HG03457 (cell line): ENCODE measurements around the gene NAA60.
"Not testable (repeated sequence)": the region's sequence is repeated elsewhere in the genome, so short reads cannot be mapped to it uniquely, and the experiment has no call there.

Source experiments
- ATAC-seq: cut with Tn5 transposase; IDR thresholded peaks from one replicate; pipeline ENCODE4 v1.9.1; 2021; ENCODE audit warnings: moderate number of reproducible peaks; ENCODE audit not compliant: unreplicated experiment

The NAA60 gene

GRCh38 chr16:3503523-3503922 is 60.0 kb downstream of the NAA60 start:
- no peak for ATAC-seq

DNA sequence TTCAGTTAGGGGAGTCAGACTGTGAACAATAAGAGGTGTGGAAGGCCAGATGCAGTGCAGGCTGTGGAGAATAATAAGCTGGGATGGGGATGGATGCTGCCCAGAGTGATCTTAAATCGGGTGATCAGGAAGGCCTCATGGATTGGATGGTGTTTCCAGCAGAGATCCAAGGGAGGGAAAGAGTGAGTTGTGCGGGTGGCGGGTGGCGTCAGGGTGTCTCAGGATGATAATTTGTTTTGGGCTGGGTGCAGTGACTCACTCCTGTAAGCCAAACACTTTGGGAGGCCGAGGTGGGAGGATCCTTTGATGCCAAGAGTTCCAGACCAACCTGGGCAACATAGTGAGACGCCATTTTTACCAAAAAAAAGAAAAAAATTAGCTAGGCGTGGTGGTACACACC is 65.3 kb downstream of the NAA60 start:
- no peak for ATAC-seq

GRCh38 chr16:3509470-3509928 is 66.0 kb downstream of the NAA60 start:
- ATAC-seq = no peak

GRCh38 chr16:3510416-3510815 is 66.9 kb downstream of the NAA60 start:
- no peak for ATAC-seq

DNA sequence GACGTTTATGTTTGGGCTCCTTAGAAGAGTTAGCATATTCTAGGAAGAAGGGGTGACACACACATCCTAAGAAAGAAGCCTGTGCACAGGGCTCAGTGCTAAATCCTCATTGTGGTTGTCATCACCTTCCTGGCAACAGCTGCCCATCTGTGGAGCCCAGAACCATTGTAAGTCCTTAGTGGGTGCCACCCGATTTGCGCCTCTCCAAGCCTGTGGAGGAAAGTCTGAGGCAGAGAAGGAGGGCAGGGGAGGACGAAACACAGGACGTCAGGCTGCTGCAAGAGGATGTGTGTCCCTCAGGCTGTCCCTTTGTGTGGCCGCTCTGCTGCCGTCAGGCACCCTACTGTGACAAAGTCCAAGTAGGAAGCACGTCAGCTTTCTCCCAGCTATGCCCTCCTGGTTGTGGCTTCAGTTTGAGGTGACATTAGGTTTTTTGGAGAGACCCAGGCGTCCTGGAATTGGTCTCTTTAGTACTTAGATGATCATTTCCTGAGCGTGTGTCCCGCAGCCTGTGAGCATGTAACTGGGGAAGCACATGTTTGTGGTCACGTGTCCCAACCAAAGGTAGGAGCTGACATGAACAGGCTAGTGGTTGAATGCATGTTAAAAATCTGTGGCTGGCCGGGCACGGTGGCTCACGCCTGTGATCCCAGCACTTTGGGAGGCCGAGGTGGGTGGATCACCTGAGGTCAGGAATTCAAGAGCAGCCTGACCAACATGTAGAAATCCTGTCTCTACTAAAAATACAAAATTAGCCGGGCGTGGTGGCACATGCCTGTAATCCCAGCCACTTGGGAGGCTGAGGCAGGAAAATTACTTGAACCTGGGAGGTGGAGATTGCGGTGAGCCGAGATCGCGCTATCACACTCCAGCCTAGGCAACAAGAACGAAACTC is 68.1 kb downstream of the NAA60 start:
- ATAC-seq = no peak

- ATAC-seq = no peak
Measured at GRCh38 chr16:3513892-3514583, 70.6 kb downstream of the NAA60 start.

DNA sequence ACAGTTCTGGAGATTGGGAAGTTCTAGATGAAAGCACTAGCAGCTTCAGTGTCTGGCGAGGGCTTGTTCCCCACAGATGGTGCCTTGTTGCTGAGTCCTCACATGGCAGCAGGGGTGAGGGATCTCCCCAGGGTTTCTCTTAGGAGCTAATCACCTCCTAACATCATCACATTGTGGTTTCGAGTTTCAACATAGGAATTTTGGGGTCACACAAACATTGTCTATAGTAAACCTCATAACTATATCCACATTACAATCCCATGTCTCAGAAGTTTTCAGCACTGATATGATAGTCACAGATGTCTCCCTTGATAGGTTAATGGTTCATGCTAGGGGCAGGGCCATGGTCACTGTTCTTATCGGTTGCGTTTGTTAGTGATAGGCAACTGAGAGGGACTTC is 71.1 kb downstream of the NAA60 start:
- ATAC-seq = no peak

DNA sequence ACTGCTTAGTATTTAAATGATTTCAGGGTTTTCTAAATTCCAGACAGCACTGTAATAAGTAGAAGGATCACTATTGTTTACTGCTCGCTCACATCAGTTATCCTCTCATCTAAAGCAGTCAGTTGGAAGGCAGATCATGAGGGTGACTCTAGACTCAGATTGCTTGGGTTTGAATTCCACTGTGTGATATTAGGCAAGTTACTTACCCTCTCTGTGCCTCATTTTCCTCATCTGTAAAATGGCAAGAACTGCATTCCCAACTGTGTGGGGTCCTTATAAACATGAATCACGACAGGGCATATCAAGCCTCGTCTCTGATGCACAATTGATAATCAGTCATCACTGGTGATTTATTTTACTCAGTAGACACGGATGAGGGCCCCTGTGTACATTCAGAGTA is 72.4 kb downstream of the NAA60 start:
- ATAC-seq = no peak

- no peak for ATAC-seq
Measured at GRCh38 chr16:3518292-3518985, 75.0 kb downstream of the NAA60 start.

GRCh38 chr16:3518986-3519348 is 75.5 kb downstream of the NAA60 start:
- no peak for ATAC-seq

DNA sequence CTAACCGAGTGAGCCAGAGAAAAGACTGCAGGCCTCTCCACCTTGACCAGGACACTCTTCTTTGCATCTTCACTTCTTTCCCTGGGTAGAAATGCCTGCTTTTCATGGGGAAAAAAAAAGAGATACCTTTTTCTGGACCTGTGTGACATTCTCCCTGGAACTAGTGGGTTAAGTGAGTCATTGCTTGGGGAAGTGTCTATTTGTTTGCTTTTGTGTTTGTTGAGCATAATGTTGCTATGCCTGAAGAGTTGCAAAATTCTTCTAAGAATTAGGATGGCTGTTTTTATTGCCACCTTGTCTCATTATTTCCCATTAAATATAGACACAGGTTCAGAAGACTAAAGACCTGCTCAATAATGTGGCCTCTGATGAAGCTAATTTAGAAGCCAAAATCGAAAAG is 76.1 kb downstream of the NAA60 start:
- ATAC-seq = no peak

- no peak for ATAC-seq
Measured at GRCh38 chr16:3520413-3520812, 76.9 kb downstream of the NAA60 start.

DNA sequence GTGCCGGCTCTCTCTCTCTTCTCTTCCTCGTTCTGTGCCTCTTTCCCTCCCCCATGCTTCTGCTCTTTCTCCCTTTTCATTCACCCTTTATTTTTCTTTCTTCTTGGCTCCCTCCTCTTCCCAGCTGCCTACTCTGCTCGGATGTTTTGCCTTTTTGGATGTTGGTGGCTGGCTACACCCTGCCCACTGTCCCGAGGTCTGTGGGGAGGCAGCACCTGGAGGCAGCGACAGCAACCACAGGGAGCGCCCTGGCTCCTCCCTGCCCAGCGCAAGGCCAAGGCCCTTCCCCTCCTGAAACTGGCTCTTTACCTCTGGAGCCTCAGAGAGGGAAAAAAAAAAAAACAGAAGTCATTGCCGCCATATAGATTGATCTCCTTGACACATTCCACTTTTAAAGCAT is 77.4 kb downstream of the NAA60 start:
- no peak for ATAC-seq

DNA sequence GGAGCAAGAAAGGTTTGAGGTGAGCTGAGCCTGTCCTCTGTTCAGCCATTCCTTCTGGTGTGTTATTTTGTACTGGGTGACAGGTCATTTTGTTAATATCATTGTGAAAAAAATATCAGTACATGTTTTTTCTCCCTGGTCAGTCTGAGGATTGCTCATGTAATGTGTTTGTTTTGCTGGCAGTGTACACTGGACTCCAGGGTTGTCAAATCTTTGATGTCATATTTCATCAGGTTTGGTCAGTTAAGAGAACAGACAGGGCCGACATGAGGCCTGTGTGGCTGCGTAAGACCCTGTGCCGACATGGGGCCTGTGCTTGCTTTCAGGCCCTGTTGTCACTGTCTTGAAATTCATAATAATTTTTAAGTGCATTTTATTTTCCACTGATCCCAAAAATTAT is 79.8 kb downstream of the NAA60 start:
- no peak for ATAC-seq

DNA sequence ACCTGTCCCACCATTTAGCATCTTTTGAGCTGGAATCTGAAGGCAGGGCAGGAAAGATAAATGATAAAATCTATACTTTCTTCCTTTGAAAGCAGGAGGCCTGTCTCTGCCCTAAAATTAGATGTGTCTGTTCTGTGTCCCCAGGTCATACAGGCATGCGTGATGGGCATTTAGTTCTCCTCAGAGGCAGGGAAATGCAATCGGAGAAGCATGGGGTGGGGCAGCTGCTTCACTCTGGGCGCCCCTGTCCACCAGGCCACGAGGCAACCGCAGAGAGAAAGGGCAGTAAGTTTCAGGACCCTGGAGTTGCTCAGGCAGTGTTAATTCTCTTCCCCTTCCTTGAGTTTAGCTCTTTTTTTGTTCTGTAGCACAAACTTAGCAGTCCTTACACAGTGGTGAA is 82.5 kb downstream of the NAA60 start:
- no peak for ATAC-seq

GRCh38 chr16:3527216-3527829 is 83.8 kb downstream of the NAA60 start:
- not testable (repeated sequence) for ATAC-seq

DNA sequence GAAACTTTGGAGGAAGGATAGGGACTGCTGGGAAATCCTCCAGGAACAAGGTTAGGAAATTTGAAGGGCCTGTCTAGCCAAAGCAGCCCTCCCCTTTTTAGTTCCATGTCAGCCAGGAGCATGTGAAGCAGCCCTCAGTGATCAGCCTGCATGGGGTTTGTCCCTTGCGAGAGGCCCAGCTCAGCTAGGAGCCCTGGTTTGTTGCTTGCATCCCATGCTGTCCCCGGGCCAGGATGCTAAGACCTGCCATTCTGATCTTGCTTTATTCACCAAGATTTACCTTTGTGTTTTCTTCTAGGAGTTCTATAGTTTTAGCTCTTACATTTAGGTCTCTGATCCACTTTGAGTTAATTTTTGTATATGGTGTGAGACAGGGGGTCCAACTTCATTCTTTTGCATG is 84.9 kb downstream of the NAA60 start:
- ATAC-seq = no peak

DNA sequence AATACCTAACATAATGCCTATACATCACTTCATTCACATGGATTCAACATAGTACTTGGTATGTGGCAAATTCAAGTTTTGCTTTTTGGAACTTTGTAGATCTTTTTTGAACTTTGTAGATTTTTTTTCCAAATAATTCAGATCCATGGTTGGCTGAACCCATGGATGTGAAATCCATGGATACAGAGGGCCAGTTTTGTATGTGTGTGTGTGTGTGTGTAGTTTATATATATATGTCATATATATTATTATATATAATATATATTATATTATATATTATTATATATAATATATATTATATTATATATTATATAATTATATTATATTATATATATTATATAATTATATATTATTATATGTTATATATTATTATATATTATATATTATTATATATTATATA is 85.7 kb downstream of the NAA60 start:
- no peak for ATAC-seq

- ATAC-seq = no peak
Measured at GRCh38 chr16:3530371-3530914, 87.0 kb downstream of the NAA60 start.

- ATAC-seq = no peak
Measured at GRCh38 chr16:3532741-3533140, 89.3 kb downstream of the NAA60 start.

DNA sequence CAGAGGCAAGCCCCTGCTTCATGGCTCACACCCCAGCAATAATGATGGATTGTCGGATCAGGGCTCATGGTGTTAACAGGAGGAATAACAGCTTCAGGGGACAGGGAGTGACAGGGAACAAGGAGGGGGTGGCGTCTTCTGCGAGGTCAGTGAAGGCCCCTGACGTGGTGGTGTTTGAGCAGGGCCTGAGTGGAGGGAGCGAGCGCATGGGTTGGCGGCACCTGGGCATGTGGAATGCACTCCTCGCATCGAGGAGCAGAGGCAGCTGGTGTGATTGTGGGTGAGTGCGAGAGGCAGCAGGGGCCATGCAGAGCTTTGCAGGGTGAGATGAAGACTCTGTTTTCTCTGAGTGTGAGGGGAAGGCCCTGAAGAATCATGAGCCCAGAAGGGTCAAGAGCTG is 90.6 kb downstream of the NAA60 start:
- no peak for ATAC-seq
